ENCODE measurements around the gene TAF1B.

The TAF1B gene

DNA sequence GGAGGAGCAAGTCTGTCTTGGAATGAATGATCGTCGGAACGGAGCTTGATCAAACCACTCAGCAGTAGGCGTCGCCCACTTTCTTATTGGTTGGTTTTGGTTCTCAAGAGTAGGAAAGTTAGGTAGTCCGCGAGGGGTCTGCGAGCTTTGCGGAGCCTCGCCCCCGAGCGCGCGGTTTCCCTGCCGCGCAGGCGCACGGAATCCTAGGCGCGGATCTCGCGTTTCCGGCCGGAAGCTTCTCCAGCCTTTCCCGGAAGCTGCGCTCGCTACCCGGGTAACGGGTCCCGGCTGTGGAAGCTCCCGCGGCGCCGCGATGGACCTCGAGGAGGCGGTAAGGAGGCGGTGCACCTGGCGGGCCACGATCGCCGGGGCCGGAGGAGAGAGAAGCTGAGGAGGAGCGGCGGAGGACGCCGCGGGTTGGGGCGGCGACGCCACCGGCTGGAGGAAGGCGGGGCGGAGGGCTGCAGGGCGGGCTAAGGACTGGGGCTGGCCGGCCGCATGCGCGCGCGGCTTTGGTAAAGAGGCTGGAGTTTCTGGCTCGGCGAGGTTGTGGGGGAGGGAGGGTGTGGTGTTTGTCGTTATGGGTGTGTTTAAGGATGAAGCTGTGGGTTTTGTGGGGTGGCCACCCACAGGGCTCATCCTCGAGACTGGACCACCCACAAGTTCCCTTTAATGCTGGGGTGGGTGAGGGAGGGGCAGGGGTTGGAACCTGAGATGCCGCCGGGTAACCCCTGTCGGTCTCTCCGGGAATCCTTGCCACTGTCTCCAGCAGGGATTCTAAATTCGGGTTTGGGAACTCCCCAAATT, at the start of gene TAF1B:
TSS of gene TAF1B (plus strand) at position 246 of the 807 bp plus-strand sequence. CDS start at position 314, 68 bp downstream.
- DNase-seq (ENCODE audit: low read depth, low spot score), result peak; percentile 99

DNA sequence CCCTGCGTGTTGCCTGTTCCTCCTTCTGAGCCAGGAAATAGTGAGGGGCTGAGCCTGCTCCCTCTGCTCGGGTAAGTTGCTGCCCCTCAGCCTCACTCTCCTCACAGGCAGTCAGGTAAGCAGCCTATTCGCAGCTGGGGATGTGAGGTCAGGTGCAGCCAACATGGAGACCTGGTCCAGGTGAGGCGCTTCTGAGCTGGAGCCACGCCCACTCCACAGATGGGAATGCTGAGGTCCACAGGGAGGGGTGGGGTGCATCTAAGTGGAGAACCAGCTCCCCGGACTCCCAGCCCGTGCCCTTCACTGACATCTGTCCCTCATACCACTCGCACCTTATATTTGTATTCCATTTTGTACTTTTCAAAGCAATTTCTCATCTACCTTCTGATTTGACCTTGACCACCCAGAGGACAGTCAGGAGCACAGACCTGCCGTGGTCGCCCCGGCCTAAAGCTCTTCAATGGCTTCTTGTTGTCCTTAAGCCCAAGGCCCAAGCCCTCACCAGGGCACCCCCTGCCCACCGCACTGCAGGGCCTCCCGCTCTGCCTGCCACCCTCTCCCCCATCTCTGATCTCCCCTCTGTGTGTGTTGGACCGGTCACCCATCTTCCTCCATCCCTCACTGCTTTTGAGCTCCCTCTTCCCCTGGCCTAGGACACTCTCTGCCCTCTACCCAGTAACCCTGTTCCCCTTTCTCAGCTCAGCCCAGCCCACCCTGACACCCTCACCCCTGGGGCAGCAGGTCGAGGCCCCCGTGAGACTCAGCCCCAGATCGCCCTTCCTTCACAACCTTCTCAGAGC, 49.2 kb upstream of the TAF1B start:
- no peak for DNase-seq (ENCODE audit: low read depth, low spot score)

DNA sequence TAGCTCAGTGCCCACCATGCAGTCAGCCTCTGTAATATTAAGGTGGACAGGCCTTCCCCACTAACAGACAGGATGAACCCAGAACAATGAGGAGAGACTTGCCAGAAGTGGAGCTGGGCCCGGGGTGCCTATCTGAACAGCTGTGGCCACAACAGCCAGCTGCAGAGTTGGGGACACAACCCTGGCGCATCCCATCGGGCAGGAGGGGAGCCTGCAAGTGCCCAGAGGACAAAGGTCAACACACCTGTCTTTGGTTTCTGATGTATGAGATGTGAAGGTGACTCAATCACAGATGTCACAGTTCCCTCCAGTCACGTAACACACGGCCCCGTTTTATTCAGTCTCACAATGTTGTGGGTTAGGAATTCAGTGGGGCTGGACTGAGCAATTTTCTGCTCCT, 48.2 kb upstream of the TAF1B start:
- no peak for DNase-seq (ENCODE audit: low read depth, low spot score)

DNA sequence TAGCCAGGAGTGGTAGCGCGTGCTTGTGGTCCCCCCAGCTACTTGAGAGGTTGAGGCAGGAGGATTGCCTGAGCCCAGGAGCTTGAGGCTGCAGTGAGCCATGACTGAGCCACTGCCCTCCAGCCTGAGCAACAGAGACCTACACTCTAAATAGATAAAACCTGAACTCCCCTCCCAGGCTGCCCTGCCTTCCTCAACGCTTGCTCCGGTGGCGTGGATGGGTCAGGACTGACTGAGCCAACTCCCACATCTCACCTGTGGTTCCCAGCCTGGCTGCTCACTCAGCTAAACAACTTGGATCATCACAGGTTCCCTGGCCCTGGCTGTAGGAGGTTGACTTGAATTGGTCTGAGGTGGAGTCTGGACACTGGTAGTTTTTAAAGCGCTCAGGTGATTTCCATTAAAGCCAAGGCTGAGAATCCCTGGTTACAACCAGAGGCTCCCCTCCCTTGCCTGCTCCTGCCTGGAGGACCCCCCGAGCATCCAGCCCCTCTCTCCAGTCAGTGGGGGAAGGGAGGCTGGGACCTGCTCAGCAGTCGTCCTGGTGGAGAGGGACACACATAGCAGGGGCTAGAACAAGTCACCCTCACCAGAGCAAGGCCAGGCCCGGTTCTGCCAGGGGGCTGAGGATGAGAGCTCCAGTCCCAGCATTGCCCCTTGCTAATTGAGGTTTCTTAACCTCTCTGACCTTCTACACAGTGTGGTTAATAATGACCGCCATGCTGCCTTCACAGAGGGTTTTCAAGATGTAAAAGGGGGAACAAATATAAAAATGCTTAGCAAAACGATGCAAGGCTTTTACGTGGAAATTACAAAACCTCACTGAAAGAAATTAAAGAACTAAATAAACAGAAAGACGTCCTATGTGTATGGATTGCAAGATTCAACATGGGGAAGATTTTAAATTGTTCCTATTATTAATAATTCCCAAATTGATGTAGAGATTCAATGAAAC, 46.9 kb upstream of the TAF1B start:
- DNase-seq (ENCODE audit: low read depth, low spot score), result peak; percentile 42

DNA sequence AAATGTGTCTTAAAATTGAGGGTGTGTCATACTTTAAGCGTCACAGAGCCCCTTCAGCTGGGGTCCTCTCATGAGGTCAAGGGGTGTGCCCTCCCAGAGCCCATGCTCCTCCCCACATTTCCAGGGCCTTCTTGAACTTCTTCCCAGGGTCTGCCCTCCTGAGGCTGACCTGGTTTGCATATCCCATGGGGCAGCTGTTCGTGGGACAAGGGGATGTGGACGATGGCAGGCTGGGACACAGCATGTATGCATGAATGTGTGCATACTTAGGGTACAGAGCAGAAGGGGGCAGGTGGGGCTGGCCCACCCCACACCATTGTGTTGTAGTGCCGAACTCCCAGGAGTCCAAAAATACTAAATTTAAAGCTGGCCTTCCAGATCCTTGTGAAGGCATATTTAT, 46.2 kb upstream of the TAF1B start:
- no peak for DNase-seq (ENCODE audit: low read depth, low spot score)

DNA sequence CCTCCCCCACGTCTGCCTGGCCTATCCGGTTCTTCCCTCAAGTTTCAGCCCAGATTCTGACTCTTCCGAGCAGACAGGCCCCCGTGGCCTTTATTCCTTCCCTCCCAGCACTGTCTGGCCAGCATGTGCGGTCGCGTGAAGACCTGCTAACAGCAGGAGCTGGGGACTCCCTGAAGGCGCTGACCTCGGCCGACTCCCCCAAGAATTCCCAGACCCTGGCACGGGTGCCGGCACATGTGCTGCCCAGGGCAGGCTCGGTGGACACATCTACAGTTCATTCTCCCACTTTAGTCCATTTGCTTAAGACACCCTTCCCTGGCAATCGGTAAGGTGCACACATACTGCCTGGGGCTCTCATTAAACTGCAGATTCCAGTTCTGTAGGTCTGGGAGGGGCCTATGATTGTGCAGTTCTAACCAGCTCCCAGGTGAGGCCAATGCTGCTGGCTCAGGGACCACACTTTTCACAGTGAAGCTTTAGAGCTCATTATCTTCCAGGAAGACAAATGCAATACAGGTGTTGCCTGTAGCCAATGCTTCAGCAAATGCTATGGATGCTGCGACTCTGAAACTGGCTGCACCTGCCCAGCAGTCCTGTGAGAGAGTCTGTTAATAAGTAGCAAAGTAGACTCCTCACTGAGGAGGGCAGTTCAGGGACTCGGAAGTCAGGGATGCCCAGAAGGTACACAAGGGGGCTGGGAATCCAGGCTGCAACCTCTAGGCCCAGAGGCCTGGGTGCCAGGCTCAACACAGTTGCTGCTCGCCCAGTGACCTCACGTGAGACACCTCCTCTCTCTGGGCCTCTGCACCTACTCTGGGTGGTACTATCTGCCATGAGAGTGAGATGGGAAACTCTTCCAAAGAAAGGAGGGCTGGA, 45.4 kb upstream of the TAF1B start:
- DNase-seq (ENCODE audit: low read depth, low spot score), result peak; percentile 72

DNA sequence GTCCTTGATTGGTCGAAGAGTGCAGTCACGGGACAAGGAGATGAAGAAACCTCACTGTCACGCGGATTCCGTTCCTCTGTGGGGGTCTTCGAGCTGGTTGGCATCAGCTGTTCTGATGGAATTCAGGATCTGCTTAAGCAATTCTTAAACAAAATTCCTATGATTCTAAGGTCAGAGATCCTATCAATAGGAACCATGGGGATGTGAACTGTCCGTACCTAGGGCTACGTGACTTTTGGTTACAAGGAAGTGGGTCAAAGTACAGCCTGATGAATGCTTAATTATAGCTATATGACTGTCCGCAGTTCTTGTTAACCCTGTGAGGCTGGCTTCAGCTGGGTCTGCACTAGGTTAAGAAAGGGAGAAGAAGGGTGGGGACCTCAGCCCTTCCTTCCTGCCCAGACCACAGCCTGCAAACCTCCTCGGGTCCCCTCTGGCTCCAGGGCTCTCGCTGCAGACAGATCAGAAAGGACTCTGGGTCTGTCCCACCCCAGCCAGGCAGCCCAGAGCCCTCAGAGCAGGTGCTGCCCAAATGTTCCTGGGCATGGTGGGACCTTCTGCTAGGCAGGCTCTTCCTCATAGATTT, 44.2 kb upstream of the TAF1B start:
- no peak for DNase-seq (ENCODE audit: low read depth, low spot score)

DNA sequence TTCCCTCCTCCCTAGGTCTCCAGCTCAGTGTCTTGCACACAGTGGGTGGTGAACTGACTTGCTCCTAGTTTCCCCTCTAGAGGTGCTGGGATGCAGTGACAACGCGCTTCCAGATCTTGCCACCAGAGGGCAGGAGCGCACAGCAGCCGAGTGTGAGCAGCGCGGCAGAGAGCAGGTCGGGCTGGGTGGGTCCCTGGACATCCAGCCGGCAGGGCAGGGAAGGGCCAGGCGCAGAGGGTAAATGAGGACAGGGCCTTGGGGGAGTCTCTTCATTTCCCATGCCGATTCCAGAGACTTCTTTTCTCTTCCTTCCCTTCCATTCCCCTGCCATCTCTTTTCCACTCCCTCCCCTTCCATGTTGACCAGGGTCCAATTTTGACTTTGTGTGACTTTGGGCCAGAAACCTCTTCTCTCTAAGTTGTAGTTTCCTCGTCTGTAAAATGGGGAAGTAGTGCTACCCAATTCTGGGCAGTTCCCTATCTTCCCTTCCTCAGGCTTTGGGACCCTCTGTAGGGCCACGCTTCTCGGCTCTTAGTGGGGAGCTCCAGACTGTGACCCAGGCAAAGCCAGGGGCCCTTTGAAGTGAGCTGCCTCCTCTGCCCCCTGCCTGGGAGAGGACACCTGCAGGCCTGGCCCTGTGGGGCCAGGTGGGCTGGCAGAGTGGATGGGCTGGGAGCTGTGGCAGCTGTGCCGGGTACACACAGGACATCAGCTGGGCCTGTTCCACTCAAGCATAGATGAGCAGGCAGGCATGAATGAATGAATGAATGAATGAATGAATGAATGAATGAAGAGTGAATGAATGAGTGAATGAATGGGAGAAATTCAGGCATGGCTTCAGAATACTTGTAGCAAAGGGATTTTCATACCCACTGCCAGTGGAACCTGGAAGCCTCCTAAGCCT, 43.3 kb upstream of the TAF1B start:
- DNase-seq (ENCODE audit: low read depth, low spot score), result peak; percentile 97

DNA sequence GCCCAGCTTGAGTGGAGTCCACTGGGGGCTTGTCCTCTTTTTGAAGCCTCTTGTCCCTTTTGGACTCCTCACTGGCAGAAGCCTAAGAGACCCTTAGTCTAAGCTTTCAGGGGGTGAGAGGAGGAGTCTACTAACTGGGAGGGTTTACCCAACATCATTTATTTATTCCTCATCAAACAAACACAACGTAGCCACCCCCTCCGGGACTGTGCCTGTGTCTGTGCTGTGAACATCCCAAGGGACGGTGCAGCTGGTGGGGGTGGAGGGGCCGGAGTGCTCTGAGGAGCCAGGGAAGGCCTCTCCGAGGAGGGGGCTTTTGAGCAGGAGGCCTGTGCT, 42.7 kb upstream of the TAF1B start:
- no peak for DNase-seq (ENCODE audit: low read depth, low spot score)

DNA sequence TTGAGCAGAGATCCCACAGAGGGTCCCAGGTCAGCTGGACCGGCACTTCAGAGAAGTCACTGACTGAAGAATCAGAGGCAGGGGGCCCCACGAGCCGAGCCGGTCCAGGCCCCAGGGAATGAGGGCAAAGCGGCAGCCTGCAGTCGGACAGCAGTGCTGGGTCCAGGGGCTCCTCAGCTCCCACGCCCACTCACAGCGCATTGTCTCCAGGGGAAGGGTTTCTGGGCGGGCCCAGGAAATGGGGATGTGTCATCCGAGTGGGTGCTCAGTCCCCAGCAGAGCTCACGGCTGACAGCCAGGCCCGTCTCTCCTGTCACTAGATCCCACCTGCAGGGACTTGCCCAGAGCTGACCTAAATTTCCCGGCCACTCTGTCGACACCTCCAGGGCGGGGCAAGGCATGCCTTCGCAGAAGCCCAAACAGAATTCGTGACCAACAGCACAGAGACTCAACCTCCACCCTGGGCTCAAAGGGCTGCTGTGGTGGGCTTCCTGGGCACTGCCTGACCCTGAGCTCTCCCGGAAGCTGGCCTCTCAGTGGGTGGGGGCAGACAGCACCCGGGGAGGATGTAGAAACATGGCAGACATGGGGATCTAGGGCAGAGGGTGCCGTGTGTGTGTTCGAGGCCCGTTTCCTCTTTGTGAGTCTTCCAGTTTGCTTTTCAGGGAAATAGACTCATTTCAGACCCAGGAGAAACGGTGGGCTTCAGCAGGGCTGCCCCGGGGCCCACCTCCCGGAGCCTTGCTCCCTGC, 42.1 kb upstream of the TAF1B start:
- DNase-seq (ENCODE audit: low read depth, low spot score), result peak; percentile 71

DNA sequence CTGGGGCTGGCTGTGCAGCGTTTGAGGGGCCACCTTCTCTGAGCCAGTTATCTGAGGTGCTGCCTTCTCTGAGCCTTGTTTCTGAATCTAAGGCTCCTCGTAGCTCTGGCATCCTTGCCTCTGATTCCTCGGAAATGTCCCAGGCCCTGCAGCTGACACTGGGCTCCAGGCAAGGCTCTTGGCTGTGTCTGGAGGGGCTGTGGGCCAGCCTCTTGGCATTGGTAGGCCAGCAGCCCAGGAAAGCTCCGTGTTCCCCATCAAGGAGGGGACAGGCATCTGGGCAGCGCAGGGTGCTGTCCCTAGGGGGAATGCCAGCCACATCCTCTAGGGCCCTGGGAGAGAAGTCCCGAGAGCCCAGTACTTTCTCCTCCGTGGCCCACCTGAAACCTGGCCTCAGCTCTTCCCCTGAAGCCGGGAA, 40.7 kb upstream of the TAF1B start:
- DNase-seq (ENCODE audit: low read depth, low spot score), result no peak

DNA sequence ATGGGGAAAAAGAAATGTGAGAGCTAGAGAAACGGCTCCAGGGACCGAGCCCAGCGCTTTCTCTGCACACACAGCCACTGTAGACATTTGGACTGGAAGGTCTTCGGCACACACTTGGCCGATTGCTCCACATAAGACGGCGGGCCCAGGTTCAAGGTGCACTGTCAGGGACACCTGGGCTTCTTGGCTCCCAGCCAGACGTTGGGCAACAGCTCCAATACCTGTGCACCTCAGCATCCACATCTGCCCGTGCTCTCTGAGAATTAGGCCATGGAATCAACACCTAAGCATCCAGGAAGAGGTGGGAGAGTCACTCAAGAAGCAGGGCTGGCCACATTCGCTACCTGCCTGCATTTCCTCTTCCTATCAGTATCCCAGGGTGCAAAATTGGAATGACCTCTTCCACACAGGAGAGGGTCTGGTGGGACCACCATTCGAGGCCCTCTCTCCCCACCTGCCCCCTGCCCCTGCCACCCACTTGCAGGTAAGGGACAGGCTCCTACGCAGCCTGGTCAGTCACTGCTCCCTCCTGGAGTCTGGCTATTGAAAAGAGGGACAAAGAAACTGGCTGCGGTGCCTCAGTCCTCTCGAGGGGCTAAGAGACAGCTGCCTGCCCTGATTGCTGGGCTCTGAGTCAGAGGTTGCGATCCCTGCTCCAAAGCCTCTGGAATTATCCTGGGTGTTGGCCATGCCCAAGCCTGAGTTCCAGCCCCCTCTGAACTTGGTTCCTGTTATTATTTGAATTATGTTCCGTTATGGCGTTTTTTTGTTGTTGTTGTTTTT, 40.1 kb upstream of the TAF1B start:
- peak; percentile 22 for DNase-seq (ENCODE audit: low read depth, low spot score)

DNA sequence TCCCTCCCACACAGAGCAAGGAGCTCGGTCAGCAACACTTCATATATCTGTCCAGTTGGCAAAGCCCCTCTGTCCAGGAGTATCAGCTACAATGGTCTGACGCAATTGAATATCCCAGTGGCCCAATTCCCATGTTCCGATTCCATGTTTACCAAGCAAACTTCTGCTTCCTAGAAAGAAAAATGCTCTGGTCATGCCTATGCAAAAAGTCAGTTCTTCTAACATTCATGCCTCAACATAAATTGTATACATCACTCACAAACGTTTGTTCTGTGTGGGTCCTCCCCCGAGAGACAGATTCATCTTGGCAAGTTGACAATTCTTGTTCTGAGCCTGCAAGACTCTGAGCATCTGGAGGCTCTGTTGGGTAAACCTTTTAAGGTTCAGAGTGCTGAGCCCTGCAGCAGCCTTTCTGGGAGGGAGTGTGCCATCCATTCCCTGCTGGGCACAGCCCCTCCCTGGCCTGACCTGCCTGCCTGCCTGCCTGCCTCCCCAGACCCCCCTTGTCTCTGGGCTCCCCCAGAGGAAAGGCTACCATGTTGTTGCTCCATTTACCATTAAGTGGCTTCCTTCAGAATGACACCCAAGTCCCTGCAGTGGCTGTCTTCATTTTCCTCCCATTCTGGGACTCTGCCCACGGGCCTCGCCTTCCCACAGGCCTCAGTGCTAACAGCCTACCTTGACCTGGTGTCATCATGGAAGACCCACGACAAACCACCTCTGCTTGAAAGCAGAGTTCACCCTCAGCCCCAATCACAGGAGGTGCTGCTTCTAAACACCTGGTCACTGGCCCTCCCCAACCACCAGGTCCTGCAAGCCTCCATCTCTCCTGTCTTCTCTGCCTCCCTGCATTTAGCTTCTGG, 37.6 kb upstream of the TAF1B start:
- no peak for DNase-seq (ENCODE audit: low read depth, low spot score)

DNA sequence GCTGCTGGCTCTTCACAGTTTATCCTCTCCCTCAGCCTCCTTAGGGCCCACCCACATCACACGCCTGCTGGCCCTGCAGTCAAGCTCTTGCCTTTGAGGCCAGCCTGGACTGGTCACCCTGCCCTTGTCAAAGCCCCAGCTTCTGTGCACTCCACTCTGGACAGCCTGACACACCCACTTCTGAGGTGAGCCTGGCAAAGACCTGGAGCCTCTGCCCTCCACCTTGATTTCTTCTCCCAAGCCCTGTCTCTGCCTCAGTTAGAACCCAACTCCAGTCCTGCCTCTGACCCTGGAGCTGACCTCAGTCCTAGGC, 37.0 kb upstream of the TAF1B start:
- no peak for DNase-seq (ENCODE audit: low read depth, low spot score)

DNA sequence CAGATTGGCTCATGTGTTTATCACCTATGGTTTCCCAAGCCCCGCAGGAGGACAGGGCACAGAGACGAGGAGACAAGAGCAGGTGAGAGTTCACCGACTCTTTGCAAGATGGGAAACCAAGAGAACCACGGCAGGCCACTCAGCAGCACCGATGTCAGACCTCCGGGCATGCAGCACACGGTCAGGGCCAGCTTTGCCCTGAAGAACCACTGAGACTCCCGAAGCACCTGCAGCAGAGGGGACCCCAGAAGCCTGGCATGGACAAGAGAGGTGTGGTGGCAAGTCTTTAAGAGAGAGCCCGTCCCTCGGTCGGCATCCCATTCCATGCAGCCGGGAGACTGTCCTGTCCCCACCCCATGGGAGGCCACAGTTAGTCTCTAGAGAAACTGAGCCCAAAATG, 36.6 kb upstream of the TAF1B start:
- no peak for DNase-seq (ENCODE audit: low read depth, low spot score)

DNA sequence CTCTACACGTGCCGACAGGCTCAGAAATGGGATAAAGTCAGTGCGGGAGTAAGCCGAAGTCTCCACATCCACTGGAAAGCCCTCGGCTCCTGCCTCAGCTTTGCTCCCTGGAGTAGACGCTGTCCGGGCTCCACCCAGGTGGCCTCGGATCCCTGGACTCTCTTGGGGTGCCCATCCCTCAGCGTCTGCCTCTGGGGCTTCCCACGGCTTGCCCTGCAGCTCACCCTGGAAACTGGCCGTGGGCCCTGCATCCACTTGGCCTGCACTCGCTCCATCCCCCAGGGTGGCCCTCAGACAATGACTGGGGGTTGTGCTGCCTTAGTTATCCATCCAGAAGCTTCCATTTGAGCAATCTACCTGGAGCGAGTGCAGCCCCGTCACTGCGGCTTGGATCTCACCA, 36.2 kb upstream of the TAF1B start:
- DNase-seq (ENCODE audit: low read depth, low spot score), result no peak

Measured in ELF-1 (cell line).